ENCODE data around the gene METTL24. TPM values are rescaled to one million over a fixed set of nuclear protein-coding genes. Genes with fewer than 3 reads are reported as not detected.

The METTL24 gene
- total RNA-seq, 4 donors from 2014 or later: not detected

GRCh38 chr6:110385458-110385863 is 27.3 kb upstream of the METTL24 start:
- Histone ChIP-seq H3K9me3 (no peaks in the 10 kb centered on the region), H3K4me1 (no peaks in the 10 kb centered on the region), H3K27me3 (no peaks in the 10 kb centered on the region), H3K27ac (no peak overlapping the region), H3K4me3 (no peak overlapping the region), H3K36me3 (no peaks in the 10 kb centered on the region)
- intact Hi-C loops (cut with DNase I; ENCODE audit: low total_unique reads) (no loop called here), in situ Hi-C loops (cut with MboI; ENCODE audit: low sequenced_read_pairs in 4 of 4) (loop anchor here in 1 of 4 donors (25.0 kb wide), 2 partner anchors 673 to 848 kb away; no protein-coding TSS in a partner anchor)
- no peak for ATAC-seq
- no peak for DNase-seq
- TF ChIP-seq CTCF (IDR thresholded peaks at IDR 0.05 in 4 of 5, conservative IDR thresholded peaks at IDR 0.05 in 1 of 5): no peak
- TF ChIP-seq POLR2A (IDR thresholded peaks at IDR 0.05): no peak

- no peaks in the 10 kb centered on the region for H3K4me1 ChIP-seq
- no peak overlapping the region for H3K4me3 ChIP-seq
- no peak overlapping the region for H3K27ac ChIP-seq
- DNase-seq (no peak), ATAC-seq (no peak)
- no peaks in the 10 kb centered on the region for H3K27me3 ChIP-seq
- intact Hi-C loops (cut with DNase I; ENCODE audit: low total_unique reads): no loop called here
- H3K36me3 ChIP-seq: no peaks in the 10 kb centered on the region
- TF ChIP-seq POLR2A (IDR thresholded peaks at IDR 0.05): no peak
- TF ChIP-seq CTCF (IDR thresholded peaks at IDR 0.05 in 4 of 5, conservative IDR thresholded peaks at IDR 0.05 in 1 of 5): no peak
- H3K9me3 ChIP-seq: no peaks in the 10 kb centered on the region
- in situ Hi-C loops (cut with MboI; ENCODE audit: low sequenced_read_pairs in 4 of 4): loop anchor here in 1 of 4 donors (25.0 kb wide), 2 partner anchors 666 to 841 kb away; no protein-coding TSS in a partner anchor
These were observed 20.4 kb upstream of the METTL24 start for GRCh38 chr6:110378552-110378951.

- ATAC-seq (no peak), DNase-seq (no peak)
- TF ChIP-seq CTCF (IDR thresholded peaks at IDR 0.05 in 4 of 5, conservative IDR thresholded peaks at IDR 0.05 in 1 of 5): no peak
- no peak for TF ChIP-seq POLR2A (IDR thresholded peaks at IDR 0.05)
- in situ Hi-C loops (cut with MboI; ENCODE audit: low sequenced_read_pairs in 4 of 4): no loop called here
- H3K27me3 ChIP-seq: no peaks in the 10 kb centered on the region
- intact Hi-C loops (cut with DNase I; ENCODE audit: low total_unique reads): no loop called here
- H3K9me3 ChIP-seq: no peaks in the 10 kb centered on the region
- H3K27ac ChIP-seq: no peak overlapping the region
- no peaks in the 10 kb centered on the region for H3K4me1 ChIP-seq
- no peaks in the 10 kb centered on the region for H3K36me3 ChIP-seq
- no peak overlapping the region for H3K4me3 ChIP-seq
These were observed 10.9 kb upstream of the METTL24 start for GRCh38 chr6:110369066-110369465.

GRCh38 chr6:110368284-110368683 is 10.1 kb upstream of the METTL24 start:
- Histone ChIP-seq H3K27ac (no peak overlapping the region), H3K36me3 (no peaks in the 10 kb centered on the region), H3K4me3 (no peak overlapping the region), H3K9me3 (no peaks in the 10 kb centered on the region), H3K27me3 (no peaks in the 10 kb centered on the region), H3K4me1 (no peaks in the 10 kb centered on the region)
- no peak for ATAC-seq
- intact Hi-C loops (cut with DNase I; ENCODE audit: low total_unique reads) (no loop called here), in situ Hi-C loops (cut with MboI; ENCODE audit: low sequenced_read_pairs in 4 of 4) (no loop called here)
- TF ChIP-seq POLR2A (IDR thresholded peaks at IDR 0.05): no peak
- TF ChIP-seq CTCF (IDR thresholded peaks at IDR 0.05 in 4 of 5, conservative IDR thresholded peaks at IDR 0.05 in 1 of 5): no peak
- DNase-seq: no peak

GRCh38 chr6:110367825-110368224 is 9.7 kb upstream of the METTL24 start:
- no peak overlapping the region for H3K4me3 ChIP-seq
- ATAC-seq (no peak), DNase-seq (no peak)
- TF ChIP-seq POLR2A (IDR thresholded peaks at IDR 0.05): no peak
- no peak for TF ChIP-seq CTCF (IDR thresholded peaks at IDR 0.05 in 4 of 5, conservative IDR thresholded peaks at IDR 0.05 in 1 of 5)
- no peaks in the 10 kb centered on the region for H3K36me3 ChIP-seq
- no peaks in the 10 kb centered on the region for H3K27me3 ChIP-seq
- in situ Hi-C loops (cut with MboI; ENCODE audit: low sequenced_read_pairs in 4 of 4) (no loop called here), intact Hi-C loops (cut with DNase I; ENCODE audit: low total_unique reads) (no loop called here)
- no peaks in the 10 kb centered on the region for H3K9me3 ChIP-seq
- no peaks in the 10 kb centered on the region for H3K4me1 ChIP-seq
- H3K27ac ChIP-seq: no peak overlapping the region
